HEK293 (cell line): Measurements from ENCODE around the gene CDC42SE2.

Experiments used
- CTCF ChIA-PET: fragments of 350-600 bp; formaldehyde crosslinking; extraction: SDS; loops from one replicate; lab custom pipeline; 2021; ENCODE audit warnings: antibody characterized with exemption; lab: Yijun Ruan, JAX
- POLR2A ChIA-PET: fragments of 300-600 bp; formaldehyde crosslinking; extraction: SDS; loops from one replicate; lab custom pipeline; 2020; ENCODE audit warnings: antibody characterized with exemption, inconsistent platforms; lab: Yijun Ruan, JAX
- H3K27ac ChIP-seq: fragments of 200-500 bp; sonication (Bioruptor generic); 2 replicates; pipeline ENCODE4 v1.5.1; 2014; ENCODE audit warnings: low read depth, low read length, control low read depth, inconsistent platforms; ENCODE audit errors: extremely low read depth
- H3K36me3 ChIP-seq, 2 experiments: fragments of 200-500 bp in 1 of 2; sonication (Bioruptor generic) in 1 of 2; 1 replicate in 1 of 2; 2 replicates in 1 of 2; pipeline ENCODE4 v1.5.1; 2014 to 2017; ENCODE audit warnings: inconsistent platforms in 2 of 2, low read length in 2 of 2; ENCODE audit not compliant: control insufficient read depth in 2 of 2, insufficient read depth in 1 of 2
- H3K4me1 ChIP-seq: fragments of 200-500 bp; sonication (Bioruptor generic); 2 replicates; pipeline ENCODE4 v1.5.1; 2014; ENCODE audit warnings: mild to moderate bottlenecking, low read length, inconsistent platforms; ENCODE audit not compliant: control insufficient read depth, insufficient read depth
- H3K4me3 ChIP-seq: 2 replicates; pipeline ENCODE4 v1.5.1; 2011; ENCODE audit warnings: low read depth, mild to moderate bottlenecking, control low read depth, low read length, moderate library complexity
- H3K9me3 ChIP-seq: fragments of 200-500 bp; sonication (Bioruptor generic); 2 replicates; pipeline ENCODE4 v1.5.1; 2014; ENCODE audit warnings: low read depth, low read length, inconsistent platforms; ENCODE audit not compliant: control insufficient read depth, insufficient read depth
- FEZF1 ChIP-seq: fragments of 450-650 bp; formaldehyde crosslinking; IDR thresholded peaks from 2 replicates; pipeline ENCODE4 v1.5.1; 2016; ENCODE audit warnings: missing biosample characterization, missing genetic modification characterization
- GFI1B ChIP-seq: fragments of 450-650 bp; formaldehyde crosslinking; IDR thresholded peaks from 2 replicates; pipeline ENCODE4 v1.5.1; 2016; ENCODE audit warnings: missing biosample characterization, missing genetic modification characterization
- HOXA7 ChIP-seq: sonication (generic); formaldehyde crosslinking; IDR thresholded peaks from 2 replicates; pipeline ENCODE4 v1.8.1; 2022; ENCODE audit warnings: missing genetic modification reagents, borderline replicate concordance
- PRDM2 ChIP-seq: fragments of 450-650 bp; formaldehyde crosslinking; IDR thresholded peaks from 2 replicates; pipeline ENCODE4 v1.5.1; 2016; ENCODE audit warnings: missing biosample characterization, missing genetic modification characterization, borderline replicate concordance
- PRDM4 ChIP-seq: fragments of 450-650 bp; formaldehyde crosslinking; IDR thresholded peaks from 2 replicates; pipeline ENCODE4 v1.5.1; 2017; ENCODE audit warnings: missing biosample characterization, missing genetic modification characterization
- REPIN1 ChIP-seq: fragments of 450-650 bp; formaldehyde crosslinking; IDR thresholded peaks from 2 replicates; pipeline ENCODE4 v1.5.1; 2017; ENCODE audit warnings: missing biosample characterization, missing genetic modification characterization, low read depth
- SALL2 ChIP-seq: fragments of 450-650 bp; formaldehyde crosslinking; IDR thresholded peaks from 2 replicates; pipeline ENCODE4 v1.5.0; 2017; ENCODE audit warnings: missing biosample characterization, mild to moderate bottlenecking, missing genetic modification characterization, borderline replicate concordance
- YY1 ChIP-seq: fragments of 450-650 bp; formaldehyde crosslinking; IDR thresholded peaks from 2 replicates; pipeline ENCODE4 v1.5.1; 2018; ENCODE audit warnings: missing biosample characterization, missing genetic modification characterization
- ZNF140 ChIP-seq: fragments of 450-650 bp; formaldehyde crosslinking; IDR thresholded peaks from 2 replicates; pipeline ENCODE4 v1.5.1; 2016; ENCODE audit warnings: missing biosample characterization, missing genetic modification characterization
- ZNF146 ChIP-seq: fragments of 450-650 bp; formaldehyde crosslinking; IDR thresholded peaks from 2 replicates; pipeline ENCODE4 v1.5.1; 2016; ENCODE audit warnings: missing biosample characterization, missing genetic modification characterization
- ZNF184 ChIP-seq: fragments of 450-650 bp; IDR thresholded peaks from 2 replicates; pipeline ENCODE4 v1.5.1; 2018; ENCODE audit warnings: missing biosample characterization, mild to moderate bottlenecking, missing genetic modification characterization
- ZNF221 ChIP-seq: fragments of 450-650 bp; formaldehyde crosslinking; IDR thresholded peaks from 2 replicates; pipeline ENCODE4 v1.5.1; 2017; ENCODE audit warnings: missing biosample characterization, missing genetic modification characterization, borderline replicate concordance
- ZNF350 ChIP-seq: fragments of 450-650 bp; formaldehyde crosslinking; IDR thresholded peaks from 2 replicates; pipeline ENCODE4 v1.5.0; 2017; ENCODE audit warnings: missing biosample characterization, mild to moderate bottlenecking, missing genetic modification characterization
- ZNF354C ChIP-seq: fragments of 450-650 bp; formaldehyde crosslinking; IDR thresholded peaks from 2 replicates; pipeline ENCODE4 v1.5.1; 2016; ENCODE audit warnings: missing biosample characterization, missing genetic modification characterization, low read depth, borderline replicate concordance
- ZNF366 ChIP-seq: fragments of 450-650 bp; formaldehyde crosslinking; conservative IDR thresholded peaks from 2 replicates; pipeline ENCODE4 v1.5.1; 2016; ENCODE audit warnings: missing biosample characterization, missing genetic modification characterization
- ZNF37A ChIP-seq: fragments of 450-650 bp; IDR thresholded peaks from 2 replicates; pipeline ENCODE4 v1.5.1; 2018; ENCODE audit warnings: missing biosample characterization, missing genetic modification characterization
- ZNF433 ChIP-seq: fragments of 450-650 bp; formaldehyde crosslinking; IDR thresholded peaks from 2 replicates; pipeline ENCODE4 v1.5.1; 2016; ENCODE audit warnings: missing biosample characterization, missing genetic modification characterization, low read depth
- ZNF529 ChIP-seq: fragments of 450-650 bp; formaldehyde crosslinking; IDR thresholded peaks from 2 replicates; pipeline ENCODE4 v1.5.1; 2017; ENCODE audit warnings: missing genetic modification characterization, missing biosample characterization; ENCODE audit not compliant: insufficient replicate concordance
- ZNF530 ChIP-seq: fragments of 450-650 bp; formaldehyde crosslinking; IDR thresholded peaks from 2 replicates; pipeline ENCODE4 v1.5.1; 2016; ENCODE audit warnings: low read depth, missing biosample characterization, missing genetic modification characterization
- ZNF549 ChIP-seq: fragments of 450-650 bp; IDR thresholded peaks from 2 replicates; pipeline ENCODE4 v1.5.1; 2018; ENCODE audit warnings: missing biosample characterization, missing genetic modification characterization, mild to moderate bottlenecking, inconsistent platforms, moderate library complexity
- ZNF571 ChIP-seq: fragments of 450-650 bp; formaldehyde crosslinking; IDR thresholded peaks from 2 replicates; pipeline ENCODE4 v1.5.0; 2017; ENCODE audit warnings: missing biosample characterization, missing genetic modification characterization
- ZNF701 ChIP-seq: fragments of 450-650 bp; formaldehyde crosslinking; IDR thresholded peaks from 2 replicates; pipeline ENCODE4 v1.5.1; 2016; ENCODE audit warnings: missing biosample characterization, missing genetic modification characterization
- ZNF776 ChIP-seq: fragments of 450-650 bp; formaldehyde crosslinking; IDR thresholded peaks from 2 replicates; pipeline ENCODE4 v1.5.0; 2017; ENCODE audit warnings: missing biosample characterization, missing genetic modification characterization, borderline replicate concordance
- ZNF785 ChIP-seq: fragments of 450-650 bp; formaldehyde crosslinking; IDR thresholded peaks from 2 replicates; pipeline ENCODE4 v1.5.1; 2016; ENCODE audit warnings: missing biosample characterization, missing genetic modification characterization

The CDC42SE2 gene

GRCh38 chr5:131371835-131372234 is 108.0 kb downstream of the CDC42SE2 start:
- TF ChIP-seq ZNF785 (tag by site-specific recombination) (no peak), REPIN1 (tag by site-specific recombination) (no peak), ZNF776 (tag by site-specific recombination) (no peak)
- Histone ChIP-seq H3K4me3 (no peak overlapping the region), H3K36me3 (no peaks in the 10 kb centered on the region), H3K4me1 (no peaks in the 10 kb centered on the region), H3K9me3 (no peaks in the 10 kb centered on the region), H3K27ac (no peak overlapping the region)
- CTCF ChIA-PET = interaction anchor here (1.0 kb wide), 1 partner anchor 11 kb away, joined by 4 read pairs; no protein-coding TSS in a partner anchor
- POLR2A ChIA-PET = no interaction called here

GRCh38 chr5:131373265-131373664 is 109.4 kb downstream of the CDC42SE2 start:
- no peaks in the 10 kb centered on the region for H3K9me3 ChIP-seq
- H3K4me3 ChIP-seq = no peak overlapping the region
- no peaks in the 10 kb centered on the region for H3K36me3 ChIP-seq
- CTCF ChIA-PET = interaction anchor here (0.5 to 1.8 kb wide), 2 partner anchors 9 to 210 kb away, joined by 7 to 11 read pairs; no protein-coding TSS in a partner anchor
- H3K27ac ChIP-seq = no peak overlapping the region
- TF ChIP-seq ZNF140 (tag by site-specific recombination) (no peak), ZNF433 (tag by site-specific recombination) (no peak), ZNF571 (no peak), HOXA7 (CRISPR knock-in tag) (no peak), ZNF529 (tag by site-specific recombination) (no peak), ZNF146 (no peak), FEZF1 (tag by site-specific recombination) (no peak), ZNF701 (tag by site-specific recombination) (no peak), PRDM4 (tag by site-specific recombination) (no peak), ZNF354C (tag by site-specific recombination) (no peak), ZNF221 (tag by site-specific recombination) (no peak), ZNF350 (no peak), ZNF549 (no peak), ZNF530 (no peak), ZNF366 (tag by site-specific recombination) (no peak), ZNF37A (tag by site-specific recombination) (no peak)
- TF ChIP-seq, all 188 proteins: peak for 0
- POLR2A ChIA-PET = interaction anchor here (0.6 kb wide), 1 partner anchor 22 kb away, joined by 3 read pairs; no protein-coding TSS in a partner anchor
- H3K4me1 ChIP-seq = no peaks in the 10 kb centered on the region

- Histone ChIP-seq H3K9me3 (no peaks in the 10 kb centered on the region), H3K36me3 (no peaks in the 10 kb centered on the region), H3K4me1 (peaks cover 3% of the 10 kb centered on the region; the same call in 1 of the 2 replicates), H3K27ac (no peak overlapping the region), H3K4me3 (no peak overlapping the region)
- ChIA-PET CTCF (interaction anchor here (1.0 kb wide), 1 partner anchor 8 kb away, joined by 3 read pairs; no protein-coding TSS in a partner anchor), POLR2A (no interaction called here)
- TF ChIP-seq ZNF184 (no peak), YY1 (tag by site-specific recombination) (no peak), SALL2 (tag by site-specific recombination) (no peak), FEZF1 (tag by site-specific recombination) (no peak), GFI1B (tag by site-specific recombination) (no peak), PRDM2 (tag by site-specific recombination) (no peak)
Observed at GRCh38 chr5:131375351-131375750, 111.5 kb downstream of the CDC42SE2 start.
